ENCODE measurements around the gene SGCA. TPM values are rescaled to one million over a fixed set of nuclear protein-coding genes. Genes with fewer than 3 reads are reported as not detected.

SGCA gene
- total RNA-seq, 6 experiments from 2014 or later, result 0.28 to 0.91 (median 0.76) TPM

- H3K4me1 Mint-ChIP-seq (ENCODE audit: low read depth), result peaks cover 95% of the 10 kb centered on the region
- H3K9me3 Mint-ChIP-seq, result peaks cover 5% of the 10 kb centered on the region
- peak overlapping the region; percentile 82 for H3K4me3 Mint-ChIP-seq
- H3K27ac Mint-ChIP-seq, result peak overlapping the region; percentile 100
- TF ChIP-seq CTCF (IDR thresholded peaks at IDR 0.05), result no peak
- H3K27me3 Mint-ChIP-seq (ENCODE audit: insufficient read depth), result peaks cover 11% of the 10 kb centered on the region
- DNase-seq, result no peak
- peaks cover 5% of the 10 kb centered on the region for H3K36me3 Mint-ChIP-seq (ENCODE audit: low read depth)
Observed at GRCh38 chr17:50205963-50206505, 40.2 kb downstream of the SGCA start.

- peaks cover 4% of the 10 kb centered on the region for H3K27me3 Mint-ChIP-seq (ENCODE audit: insufficient read depth)
- H3K4me3 Mint-ChIP-seq, result peak overlapping the region; percentile 82
- H3K9me3 Mint-ChIP-seq, result no peaks in the 10 kb centered on the region
- H3K4me1 Mint-ChIP-seq (ENCODE audit: low read depth), result peaks cover 100% of the 10 kb centered on the region
- no peak for DNase-seq
- no peak; the same call in 1 of the 2 replicates for TF ChIP-seq CTCF (IDR thresholded peaks at IDR 0.05)
- H3K36me3 Mint-ChIP-seq (ENCODE audit: low read depth), result no peaks in the 10 kb centered on the region
- peak overlapping the region; percentile 100 for H3K27ac Mint-ChIP-seq
Observed at GRCh38 chr17:50206604-50207293, 40.9 kb downstream of the SGCA start.

- H3K27ac Mint-ChIP-seq, result peak overlapping the region; percentile 100
- DNase-seq, result no peak
- H3K4me3 Mint-ChIP-seq, result peak overlapping the region; percentile 82
- H3K27me3 Mint-ChIP-seq (ENCODE audit: insufficient read depth), result peaks cover 4% of the 10 kb centered on the region
- H3K4me1 Mint-ChIP-seq (ENCODE audit: low read depth), result peaks cover 100% of the 10 kb centered on the region
- no peaks in the 10 kb centered on the region for H3K9me3 Mint-ChIP-seq
- no peaks in the 10 kb centered on the region for H3K36me3 Mint-ChIP-seq (ENCODE audit: low read depth)
- no peak for TF ChIP-seq CTCF (IDR thresholded peaks at IDR 0.05)
Observed at GRCh38 chr17:50207315-50207714, 41.5 kb downstream of the SGCA start.

- DNase-seq, result no peak
- Mint-ChIP-seq H3K9me3 (no peaks in the 10 kb centered on the region), H3K36me3 (ENCODE audit: low read depth) (no peaks in the 10 kb centered on the region), H3K27ac (peak overlapping the region; percentile 100), H3K4me1 (ENCODE audit: low read depth) (peaks cover 100% of the 10 kb centered on the region), H3K4me3 (no peak overlapping the region), H3K27me3 (ENCODE audit: insufficient read depth) (peaks cover 4% of the 10 kb centered on the region)
- TF ChIP-seq CTCF (IDR thresholded peaks at IDR 0.05), result no peak
Observed at GRCh38 chr17:50207792-50208567, 42.2 kb downstream of the SGCA start.

- no peak for DNase-seq
- Mint-ChIP-seq H3K4me3 (peak overlapping the region; percentile 46), H3K27ac (peak overlapping the region; percentile 100), H3K4me1 (ENCODE audit: low read depth) (peaks cover 100% of the 10 kb centered on the region), H3K27me3 (ENCODE audit: insufficient read depth) (peaks cover 4% of the 10 kb centered on the region), H3K9me3 (no peaks in the 10 kb centered on the region), H3K36me3 (ENCODE audit: low read depth) (no peaks in the 10 kb centered on the region)
- TF ChIP-seq CTCF (IDR thresholded peaks at IDR 0.05), result no peak
Observed at GRCh38 chr17:50208611-50209061, 42.8 kb downstream of the SGCA start.

Measured in HFFc6 (cell line).